K562 (cell line): ENCODE measurements around the gene DPEP2. TPM values are rescaled to one million over a fixed set of nuclear protein-coding genes. Genes with fewer than 3 reads are reported as not detected.

Experiments
- CBX3 ChIP-seq, 2 experiments: IDR thresholded peaks; 1 replicate in 1 of 2; 2 replicates in 1 of 2; pipeline ENCODE4 v1.6.1; 2012; ENCODE audit warnings: inconsistent platforms in 2 of 2, low read length in 2 of 2, borderline replicate concordance in 1 of 2, control low read depth in 1 of 2
- CCAR2 ChIP-seq: fragments of 200-400 bp; formaldehyde crosslinking; IDR thresholded peaks from 2 replicates; pipeline ENCODE4 v1.6.1; 2017; ENCODE audit warnings: mild to moderate bottlenecking, low read depth, low read length
- CEBPB ChIP-seq: fragments of 450-650 bp; IDR thresholded peaks from 2 replicates; pipeline ENCODE4 v1.6.1; 2016; ENCODE audit warnings: missing genetic modification characterization, missing compliant biosample characterization
- CEBPG ChIP-seq, 3 experiments: fragments of 200-800 bp in 1 of 3; sonication (Bioruptor generic) in 1 of 3; sonication (generic) in 1 of 3; formaldehyde crosslinking in 1 of 3; IDR thresholded peaks in 2 of 3; conservative IDR thresholded peaks in 1 of 3; 2 replicates each; pipeline versions ENCODE4 v1.6.1 to v1.8.0; 2016 to 2022; ENCODE audit warnings: missing compliant biosample characterization in 2 of 3, missing genetic modification characterization in 2 of 3, mild to moderate bottlenecking in 1 of 3, missing genetic modification reagents in 1 of 3
- GABPB1 ChIP-seq: sonication (generic); formaldehyde crosslinking; IDR thresholded peaks from 2 replicates; pipeline ENCODE4 v1.8.0; 2022; ENCODE audit warnings: mild to moderate bottlenecking, missing genetic modification reagents
- HDAC2 ChIP-seq: fragments of 450-650 bp; IDR thresholded peaks from 2 replicates; pipeline ENCODE4 v1.6.1; 2016; ENCODE audit warnings: mild to moderate bottlenecking
- IFI16 ChIP-seq: fragments of 250-450 bp; sonication (Bioruptor Pico); IDR thresholded peaks from 2 replicates; pipeline ENCODE4 v2.1.2; 2022; ENCODE audit warnings: mild to moderate bottlenecking, inconsistent platforms
- JUND ChIP-seq, 2 experiments: IDR thresholded peaks; 2 replicates in 1 of 2; 3 replicates in 1 of 2; pipeline ENCODE4 v1.6.1; 2011; ENCODE audit warnings: borderline replicate concordance in 2 of 2, low read depth in 2 of 2, low read length in 2 of 2, improper control_type of control experiment in 1 of 2, missing biosample characterization in 1 of 2, missing genetic modification characterization in 1 of 2, missing genetic modification reagents in 1 of 2
- NELFE ChIP-seq: IDR thresholded peaks from 2 replicates; pipeline ENCODE4 v1.6.1; 2011; ENCODE audit warnings: mild to moderate bottlenecking; ENCODE audit not compliant: insufficient read depth, insufficient read length
- NRF1 ChIP-seq, 2 experiments: fragments of 450-650 bp; IDR thresholded peaks in 1 of 2; conservative IDR thresholded peaks in 1 of 2; 2 replicates each; pipeline ENCODE4 v1.6.1; 2014; ENCODE audit warnings: mild to moderate bottlenecking in 2 of 2
- OTX1 ChIP-seq: fragments of 450-650 bp; formaldehyde crosslinking; IDR thresholded peaks from 2 replicates; pipeline ENCODE4 v1.4.0; 2022; ENCODE audit warnings: mild to moderate bottlenecking
- POLR3G ChIP-seq: IDR thresholded peaks from 2 replicates; pipeline ENCODE4 v1.6.1; 2011; ENCODE audit not compliant: insufficient read length, insufficient replicate concordance; ENCODE audit errors: extremely low read depth
- PPARD ChIP-seq: fragments of 250-450 bp; sonication (Bioruptor Pico); IDR thresholded peaks from 2 replicates; pipeline ENCODE4 v1.8.0; 2022; ENCODE audit warnings: inconsistent platforms, mild to moderate bottlenecking, moderate library complexity
- SMAD1 ChIP-seq: fragments of 150-350 bp; IDR thresholded peaks from 2 replicates; pipeline ENCODE4 v1.6.1; 2014; ENCODE audit warnings: low read length, low read depth; ENCODE audit not compliant: partially characterized antibody
- TEAD2 ChIP-seq: fragments of 450-650 bp; IDR thresholded peaks from 2 replicates; pipeline ENCODE4 v1.6.1; 2016; ENCODE audit warnings: missing genetic modification characterization, control low read depth, missing compliant biosample characterization
- ZNF431 ChIP-seq: sonication (generic); formaldehyde crosslinking; IDR thresholded peaks from 2 replicates; pipeline ENCODE4 v1.8.0; 2022; ENCODE audit warnings: mild to moderate bottlenecking, missing genetic modification reagents
- polyA plus RNA-seq, 8 experiments: library from polyadenylated mRNA; depleted of rRNA in 4 of 8; stranded (reverse) in 5 of 8; unstranded in 3 of 8; fragments of >200 nt; fragmentation: Nextera tagmentation in 2 of 8; fragmentation: Illumina TruSeq in 1 of 8; extraction: Ambion mirVana in 2 of 8; extraction: Trizol in 1 of 8; gene quantifications; 2 replicates each; pipeline versions ENCODE4 v1.2.1 to v1.2.3, GENCODE V29; 2011 to 2014; ENCODE audit warnings: inconsistent platforms in 1 of 8, missing spikeins in 1 of 8
- total RNA-seq, 7 experiments: library from RNA; depleted of rRNA in 6 of 7; stranded (reverse); fragments of >200 nt in 6 of 7; fragmentation: Illumina TruSeq in 2 of 7; extraction: Trizol in 2 of 7; gene quantifications; 2 replicates each; pipeline versions ENCODE4 v1.2.1 to v1.2.3, GENCODE V29; 2011 to 2021; ENCODE audit warnings: low replicate concordance in 1 of 7
- TF ChIP-seq, protein P1 (sequence below): fragments of 450-650 bp; IDR thresholded peaks from 2 replicates; pipeline ENCODE4 v1.6.1; 2017; ENCODE audit warnings: antibody characterized with exemption, mild to moderate bottlenecking
- TF ChIP-seq, protein P2 (sequence below): fragments of 250-450 bp; sonication (Bioruptor Pico); IDR thresholded peaks from 2 replicates; pipeline ENCODE4 v1.9.0; 2021; ENCODE audit warnings: mild to moderate bottlenecking, inconsistent platforms
- TF ChIP-seq, protein P3 (sequence below): sonication (generic); IDR thresholded peaks from 2 replicates; pipeline ENCODE4 v1.6.1; 2016
- TF ChIP-seq, protein P4 (sequence below): sonication (generic); formaldehyde crosslinking; IDR thresholded peaks from 2 replicates; pipeline ENCODE4 v1.9.0; 2022; ENCODE audit warnings: mild to moderate bottlenecking, missing genetic modification reagents

DPEP2 gene
- total and polyA plus RNA-seq, 9 of the 15 experiments (the other 6 are each of a cell fraction or from before 2014, with no cell fraction given) = 0.14 to 1.2 (median 0.38) TPM

DNA sequence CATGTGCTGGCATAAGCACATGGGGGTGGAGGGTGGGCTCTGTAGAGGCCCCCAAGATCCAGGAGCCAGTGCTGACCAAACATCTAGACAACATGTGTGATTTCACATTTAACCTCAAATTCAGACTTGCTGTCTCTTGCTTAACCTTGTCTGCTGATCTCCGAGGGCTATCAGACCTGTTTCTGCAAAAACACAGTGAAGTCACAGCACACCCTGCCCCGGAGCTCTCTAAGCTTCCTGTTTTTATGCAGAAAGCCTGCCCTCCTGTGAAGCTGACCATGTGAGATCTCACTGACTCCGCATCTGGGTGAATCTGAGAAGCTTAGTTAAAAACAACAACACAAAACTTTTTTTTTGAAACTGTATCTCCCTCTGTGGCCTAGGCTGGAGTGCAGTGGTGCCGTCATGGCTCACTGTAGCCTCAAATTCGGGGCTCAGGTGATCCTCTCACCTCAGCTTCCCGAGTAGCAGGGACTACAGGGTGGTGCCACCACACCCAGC is 6.6 kb upstream of the DPEP2 start (continued):
- TF ChIP-seq, protein P1, sequence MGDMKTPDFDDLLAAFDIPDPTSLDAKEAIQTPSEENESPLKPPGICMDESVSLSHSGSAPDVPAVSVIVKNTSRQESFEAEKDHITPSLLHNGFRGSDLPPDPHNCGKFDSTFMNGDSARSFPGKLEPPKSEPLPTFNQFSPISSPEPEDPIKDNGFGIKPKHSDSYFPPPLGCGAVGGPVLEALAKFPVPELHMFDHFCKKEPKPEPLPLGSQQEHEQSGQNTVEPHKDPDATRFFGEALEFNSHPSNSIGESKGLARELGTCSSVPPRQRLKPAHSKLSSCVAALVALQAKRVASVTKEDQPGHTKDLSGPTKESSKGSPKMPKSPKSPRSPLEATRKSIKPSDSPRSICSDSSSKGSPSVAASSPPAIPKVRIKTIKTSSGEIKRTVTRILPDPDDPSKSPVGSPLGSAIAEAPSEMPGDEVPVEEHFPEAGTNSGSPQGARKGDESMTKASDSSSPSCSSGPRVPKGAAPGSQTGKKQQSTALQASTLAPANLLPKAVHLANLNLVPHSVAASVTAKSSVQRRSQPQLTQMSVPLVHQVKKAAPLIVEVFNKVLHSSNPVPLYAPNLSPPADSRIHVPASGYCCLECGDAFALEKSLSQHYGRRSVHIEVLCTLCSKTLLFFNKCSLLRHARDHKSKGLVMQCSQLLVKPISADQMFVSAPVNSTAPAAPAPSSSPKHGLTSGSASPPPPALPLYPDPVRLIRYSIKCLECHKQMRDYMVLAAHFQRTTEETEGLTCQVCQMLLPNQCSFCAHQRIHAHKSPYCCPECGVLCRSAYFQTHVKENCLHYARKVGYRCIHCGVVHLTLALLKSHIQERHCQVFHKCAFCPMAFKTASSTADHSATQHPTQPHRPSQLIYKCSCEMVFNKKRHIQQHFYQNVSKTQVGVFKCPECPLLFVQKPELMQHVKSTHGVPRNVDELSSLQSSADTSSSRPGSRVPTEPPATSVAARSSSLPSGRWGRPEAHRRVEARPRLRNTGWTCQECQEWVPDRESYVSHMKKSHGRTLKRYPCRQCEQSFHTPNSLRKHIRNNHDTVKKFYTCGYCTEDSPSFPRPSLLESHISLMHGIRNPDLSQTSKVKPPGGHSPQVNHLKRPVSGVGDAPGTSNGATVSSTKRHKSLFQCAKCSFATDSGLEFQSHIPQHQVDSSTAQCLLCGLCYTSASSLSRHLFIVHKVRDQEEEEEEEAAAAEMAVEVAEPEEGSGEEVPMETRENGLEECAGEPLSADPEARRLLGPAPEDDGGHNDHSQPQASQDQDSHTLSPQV = 0 out of 2 replicates have a peak, but pooled peaks have one; percentile 37
- TF ChIP-seq NRF1 (conservative IDR thresholded peaks at IDR 0.05 in 1 of 2, IDR thresholded peaks at IDR 0.05 in 1 of 2) (no peak), IFI16 (CRISPR knock-in tag) (no peak), JUND (IDR thresholded peaks at IDR 0.05; ENCODE audit: borderline replicate concordance, low read depth, low read length) (no peak), JUND (tag; IDR thresholded peaks at IDR 0.05; ENCODE audit: borderline replicate concordance, low read depth, low read length) (peak; percentile 8; the same call in 1 of the 3 replicates), PPARD (CRISPR knock-in tag) (no peak), CEBPB (peak; percentile 57), CBX3 (IDR thresholded peaks at IDR 0.05; ENCODE audit: borderline replicate concordance in 1 of 2, low read length in 2 of 2) (0 out of 3 replicates have a peak, but pooled peaks of 1 of the 2 experiments have one; percentile 18), SMAD1 (no peak), CCAR2 (no peak), TEAD2 (tag) (no peak), GABPB1 (CRISPR knock-in tag) (no peak), ZNF431 (no peak), NELFE (no peak), HDAC2 (no peak), CEBPG (CRISPR knock-in tag; IDR thresholded peaks at IDR 0.05) (no peak), CEBPG (tag; conservative IDR thresholded peaks at IDR 0.05 in 1 of 2, IDR thresholded peaks at IDR 0.05 in 1 of 2) (peak in 1 of 2 experiments; percentile 63; a peak in 2 of 4 replicates), POLR3G (no peak), OTX1 (CRISPR knock-in tag) (no peak)
- TF ChIP-seq, protein P2, sequence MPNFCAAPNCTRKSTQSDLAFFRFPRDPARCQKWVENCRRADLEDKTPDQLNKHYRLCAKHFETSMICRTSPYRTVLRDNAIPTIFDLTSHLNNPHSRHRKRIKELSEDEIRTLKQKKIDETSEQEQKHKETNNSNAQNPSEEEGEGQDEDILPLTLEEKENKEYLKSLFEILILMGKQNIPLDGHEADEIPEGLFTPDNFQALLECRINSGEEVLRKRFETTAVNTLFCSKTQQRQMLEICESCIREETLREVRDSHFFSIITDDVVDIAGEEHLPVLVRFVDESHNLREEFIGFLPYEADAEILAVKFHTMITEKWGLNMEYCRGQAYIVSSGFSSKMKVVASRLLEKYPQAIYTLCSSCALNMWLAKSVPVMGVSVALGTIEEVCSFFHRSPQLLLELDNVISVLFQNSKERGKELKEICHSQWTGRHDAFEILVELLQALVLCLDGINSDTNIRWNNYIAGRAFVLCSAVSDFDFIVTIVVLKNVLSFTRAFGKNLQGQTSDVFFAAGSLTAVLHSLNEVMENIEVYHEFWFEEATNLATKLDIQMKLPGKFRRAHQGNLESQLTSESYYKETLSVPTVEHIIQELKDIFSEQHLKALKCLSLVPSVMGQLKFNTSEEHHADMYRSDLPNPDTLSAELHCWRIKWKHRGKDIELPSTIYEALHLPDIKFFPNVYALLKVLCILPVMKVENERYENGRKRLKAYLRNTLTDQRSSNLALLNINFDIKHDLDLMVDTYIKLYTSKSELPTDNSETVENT (CRISPR knock-in tag) = no peak
- TF ChIP-seq, protein P3, sequence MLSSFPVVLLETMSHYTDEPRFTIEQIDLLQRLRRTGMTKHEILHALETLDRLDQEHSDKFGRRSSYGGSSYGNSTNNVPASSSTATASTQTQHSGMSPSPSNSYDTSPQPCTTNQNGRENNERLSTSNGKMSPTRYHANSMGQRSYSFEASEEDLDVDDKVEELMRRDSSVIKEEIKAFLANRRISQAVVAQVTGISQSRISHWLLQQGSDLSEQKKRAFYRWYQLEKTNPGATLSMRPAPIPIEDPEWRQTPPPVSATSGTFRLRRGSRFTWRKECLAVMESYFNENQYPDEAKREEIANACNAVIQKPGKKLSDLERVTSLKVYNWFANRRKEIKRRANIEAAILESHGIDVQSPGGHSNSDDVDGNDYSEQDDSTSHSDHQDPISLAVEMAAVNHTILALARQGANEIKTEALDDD = no peak
- TF ChIP-seq, protein P4, sequence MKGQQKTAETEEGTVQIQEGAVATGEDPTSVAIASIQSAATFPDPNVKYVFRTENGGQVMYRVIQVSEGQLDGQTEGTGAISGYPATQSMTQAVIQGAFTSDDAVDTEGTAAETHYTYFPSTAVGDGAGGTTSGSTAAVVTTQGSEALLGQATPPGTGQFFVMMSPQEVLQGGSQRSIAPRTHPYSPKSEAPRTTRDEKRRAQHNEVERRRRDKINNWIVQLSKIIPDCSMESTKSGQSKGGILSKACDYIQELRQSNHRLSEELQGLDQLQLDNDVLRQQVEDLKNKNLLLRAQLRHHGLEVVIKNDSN (CRISPR knock-in tag) = no peak
